AML-193 (cell line): ENCODE data around the gene C1QL3.

Source experiments
- DNase-seq, 2 experiments: peaks; one replicate each; lab custom pipeline; 2025; lab: John Stamatoyannopoulos, UW

The C1QL3 gene

GRCh38 chr10:16493884-16494536 lies 27.7 kb downstream of the C1QL3 start:
- DNase-seq: no peak

GRCh38 chr10:16491933-16492332 lies 29.7 kb downstream of the C1QL3 start:
- no peak for DNase-seq

GRCh38 chr10:16490511-16490910 lies 31.2 kb downstream of the C1QL3 start:
- DNase-seq: no peak

GRCh38 chr10:16483241-16483917 lies 38.3 kb downstream of the C1QL3 start:
- DNase-seq: no peak

GRCh38 chr10:16481052-16481728 lies 40.5 kb downstream of the C1QL3 start:
- DNase-seq: no peak

GRCh38 chr10:16478801-16479200 lies 42.9 kb downstream of the C1QL3 start:
- DNase-seq: no peak

GRCh38 chr10:16477757-16478156 lies 43.9 kb downstream of the C1QL3 start:
- no peak for DNase-seq

- no peak for DNase-seq
These were observed 48.9 kb downstream of the C1QL3 start for GRCh38 chr10:16472828-16473227.

- no peak for DNase-seq
These were observed 50.9 kb downstream of the C1QL3 start for GRCh38 chr10:16470747-16471146.

GRCh38 chr10:16466001-16466400 lies 55.7 kb downstream of the C1QL3 start:
- DNase-seq: no peak
